HEK293T (cell line): Measurements from ENCODE around the gene SPTLC3.

ENCODE experiments used
- CTCF ChIA-PET: fragments of 350-600 bp; formaldehyde crosslinking; extraction: SDS; loops from one replicate; lab custom pipeline; 2021; ENCODE audit warnings: antibody characterized with exemption, inconsistent platforms; lab: Yijun Ruan, JAX
- POLR2A ChIA-PET: fragments of 350-600 bp; formaldehyde crosslinking; extraction: SDS; loops from one replicate; lab custom pipeline; 2020; ENCODE audit warnings: antibody characterized with exemption, inconsistent platforms; lab: Yijun Ruan, JAX
- DNase-seq: peaks from one replicate; pipeline ENCODE4 v3.0.0; 2012; ENCODE audit warnings: mixed read lengths; ENCODE audit errors: extremely low spot score
- ARNT ChIP-seq: fragments of 450-650 bp; IDR thresholded peaks from 2 replicates; pipeline ENCODE4 v1.6.1; 2017; ENCODE audit warnings: mild to moderate bottlenecking
- BHLHE40 ChIP-seq: fragments of 450-650 bp; IDR thresholded peaks from 2 replicates; pipeline ENCODE4 v1.6.1; 2016; ENCODE audit warnings: mild to moderate bottlenecking, moderate library complexity, borderline replicate concordance
- CTBP1 ChIP-seq: fragments of 450-650 bp; IDR thresholded peaks from 2 replicates; pipeline ENCODE4 v1.6.1; 2016; ENCODE audit warnings: borderline replicate concordance
- ELF4 ChIP-seq: fragments of 450-650 bp; IDR thresholded peaks from 2 replicates; pipeline ENCODE4 v1.6.1; 2017; ENCODE audit warnings: antibody characterized with exemption
- FOXA1 ChIP-seq: fragments of 450-650 bp; IDR thresholded peaks from 2 replicates; pipeline ENCODE4 v1.6.1; 2016; ENCODE audit warnings: mild to moderate bottlenecking
- FOXK2 ChIP-seq: fragments of 450-650 bp; IDR thresholded peaks from 2 replicates; pipeline ENCODE4 v1.6.1; 2016; ENCODE audit warnings: mild to moderate bottlenecking
- FOXM1 ChIP-seq: fragments of 450-650 bp; IDR thresholded peaks from 2 replicates; pipeline ENCODE4 v1.6.1; 2017; ENCODE audit warnings: mild to moderate bottlenecking, borderline replicate concordance
- HDGF ChIP-seq: fragments of 450-650 bp; IDR thresholded peaks from 2 replicates; pipeline ENCODE4 v1.6.1; 2017; ENCODE audit warnings: antibody characterized with exemption, borderline replicate concordance
- L3MBTL2 ChIP-seq: fragments of 450-650 bp; conservative IDR thresholded peaks from 2 replicates; pipeline ENCODE4 v1.6.1; 2016; ENCODE audit warnings: mild to moderate bottlenecking
- LEF1 ChIP-seq: fragments of 450-650 bp; IDR thresholded peaks from 2 replicates; pipeline ENCODE4 v1.6.1; 2017; ENCODE audit warnings: mild to moderate bottlenecking, borderline replicate concordance
- NFRKB ChIP-seq: fragments of 450-650 bp; IDR thresholded peaks from 2 replicates; pipeline ENCODE4 v1.6.1; 2016; ENCODE audit warnings: mild to moderate bottlenecking, moderate library complexity
- SP1 ChIP-seq: fragments of 450-650 bp; IDR thresholded peaks from 2 replicates; pipeline ENCODE4 v1.6.1; 2017
- SUZ12 ChIP-seq: fragments of 450-650 bp; IDR thresholded peaks from 2 replicates; pipeline ENCODE4 v1.6.1; 2016; ENCODE audit warnings: mild to moderate bottlenecking
- TARDBP ChIP-seq: fragments of 450-650 bp; IDR thresholded peaks from 2 replicates; pipeline ENCODE4 v1.6.1; 2016
- ZNF384 ChIP-seq: fragments of 450-650 bp; IDR thresholded peaks from 2 replicates; pipeline ENCODE4 v1.6.1; 2016
- TF ChIP-seq, protein P1 (sequence below): fragments of 450-650 bp; IDR thresholded peaks from 2 replicates; pipeline ENCODE4 v1.6.1; 2016

The SPTLC3 gene

DNA sequence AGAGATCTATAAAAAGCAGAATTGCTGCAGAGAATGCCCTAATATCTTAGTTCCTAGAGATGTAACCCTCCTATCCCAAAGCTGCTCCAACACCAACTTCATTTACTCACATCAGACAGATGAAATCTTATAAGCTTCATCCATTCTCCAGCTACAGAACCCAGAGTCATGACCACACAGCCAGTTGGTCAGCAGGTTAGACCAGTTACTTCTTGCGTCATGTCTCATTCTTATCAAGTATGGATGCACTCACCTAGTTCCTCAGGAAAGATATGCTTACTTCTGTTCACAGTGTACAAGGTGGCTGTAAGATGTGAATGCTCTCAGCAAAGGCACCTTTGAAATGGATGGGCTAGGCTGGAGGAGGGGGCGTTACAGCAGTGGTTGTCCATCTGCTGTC is 164.4 kb downstream of the SPTLC3 start:
- TF ChIP-seq CTBP1 (no peak), FOXM1 (no peak), ZNF384 (no peak), NFRKB (no peak), SP1 (no peak), L3MBTL2 (no peak), TARDBP (no peak), ELF4 (no peak), ARNT (no peak), SUZ12 (no peak), BHLHE40 (no peak), FOXK2 (no peak), FOXA1 (no peak)
- TF ChIP-seq, protein P1, sequence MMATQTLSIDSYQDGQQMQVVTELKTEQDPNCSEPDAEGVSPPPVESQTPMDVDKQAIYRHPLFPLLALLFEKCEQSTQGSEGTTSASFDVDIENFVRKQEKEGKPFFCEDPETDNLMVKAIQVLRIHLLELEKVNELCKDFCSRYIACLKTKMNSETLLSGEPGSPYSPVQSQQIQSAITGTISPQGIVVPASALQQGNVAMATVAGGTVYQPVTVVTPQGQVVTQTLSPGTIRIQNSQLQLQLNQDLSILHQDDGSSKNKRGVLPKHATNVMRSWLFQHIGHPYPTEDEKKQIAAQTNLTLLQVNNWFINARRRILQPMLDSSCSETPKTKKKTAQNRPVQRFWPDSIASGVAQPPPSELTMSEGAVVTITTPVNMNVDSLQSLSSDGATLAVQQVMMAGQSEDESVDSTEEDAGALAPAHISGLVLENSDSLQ = no peak
- POLR2A ChIA-PET = no interaction called here
- CTCF ChIA-PET = no interaction called here
- DNase-seq = no peak

DNA sequence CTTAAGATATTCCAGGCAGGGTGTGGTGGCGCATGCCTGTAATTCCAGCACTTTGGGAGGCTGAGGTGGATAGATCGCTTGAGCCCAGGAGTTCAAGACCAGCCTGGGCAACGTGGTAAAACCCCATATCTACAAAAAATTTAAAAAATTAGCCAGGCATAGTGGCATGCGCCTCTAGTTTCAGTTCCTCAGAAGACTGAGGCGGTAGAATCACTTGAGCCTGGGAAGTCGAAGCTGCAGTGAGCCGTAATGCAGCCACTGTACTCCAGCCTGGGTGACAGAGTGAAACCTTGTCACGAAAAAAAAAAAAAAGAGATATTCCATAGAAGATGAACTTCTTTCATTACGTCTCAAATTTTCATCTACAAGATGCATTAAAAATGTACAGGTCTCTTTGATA is 165.6 kb downstream of the SPTLC3 start:
- no peak for TF ChIP-seq SP1
- no peak for TF ChIP-seq ARNT
- no peak for TF ChIP-seq LEF1
- ChIA-PET POLR2A (no interaction called here), CTCF (no interaction called here)
- DNase-seq = no peak

DNA sequence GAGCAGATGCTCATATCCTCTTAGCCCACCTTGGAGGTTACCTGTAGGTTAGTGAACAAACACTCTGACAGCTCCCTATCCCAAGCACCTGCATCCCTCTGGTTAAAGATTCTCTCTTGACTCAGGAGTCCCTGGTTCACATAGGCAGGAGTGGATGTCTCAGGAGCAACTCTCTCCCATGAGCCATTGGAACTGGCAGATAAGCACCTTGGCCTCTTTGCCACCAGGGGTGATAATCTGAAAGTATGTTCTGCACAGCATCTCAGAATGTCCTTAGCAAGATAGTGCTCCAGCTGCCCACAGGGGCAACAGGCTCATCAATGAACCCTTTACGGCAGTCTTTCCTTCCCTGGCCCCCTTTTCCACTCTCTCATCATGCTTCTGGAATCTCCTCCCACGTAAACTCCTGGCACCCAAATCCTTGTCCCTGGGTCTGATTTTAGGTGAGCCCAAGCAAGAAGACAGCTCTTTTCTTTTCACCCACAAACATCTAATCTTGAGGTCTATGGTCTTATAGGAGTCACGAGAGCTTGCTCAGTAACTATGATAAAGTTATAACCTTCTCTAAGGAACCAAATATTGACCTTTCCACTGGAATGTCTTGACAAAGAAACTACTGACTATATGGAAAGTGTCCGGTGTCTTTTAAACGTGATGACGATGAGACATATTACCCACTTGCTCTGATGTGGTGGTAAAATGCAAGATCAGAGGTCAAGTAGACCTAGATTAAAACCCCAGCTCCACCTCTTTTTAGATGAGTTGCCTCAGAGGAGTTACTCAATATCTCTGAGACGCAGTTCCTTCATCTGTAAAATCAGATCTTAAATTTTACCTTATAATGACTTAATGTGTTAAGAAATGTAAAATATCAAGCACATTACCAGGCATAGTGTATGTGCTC is 172.5 kb downstream of the SPTLC3 start:
- TF ChIP-seq LEF1 (no peak), FOXM1 (no peak), SP1 (no peak), TARDBP (no peak), ZNF384 (no peak), FOXA1 (no peak), SUZ12 (no peak), ELF4 (no peak), FOXK2 (no peak), BHLHE40 (no peak), ARNT (no peak), CTBP1 (no peak), L3MBTL2 (no peak), NFRKB (no peak), HDGF (no peak)
- TF ChIP-seq, protein P1 = no peak
- CTCF ChIA-PET = no interaction called here
- no peak for DNase-seq
- POLR2A ChIA-PET = no interaction called here

DNA sequence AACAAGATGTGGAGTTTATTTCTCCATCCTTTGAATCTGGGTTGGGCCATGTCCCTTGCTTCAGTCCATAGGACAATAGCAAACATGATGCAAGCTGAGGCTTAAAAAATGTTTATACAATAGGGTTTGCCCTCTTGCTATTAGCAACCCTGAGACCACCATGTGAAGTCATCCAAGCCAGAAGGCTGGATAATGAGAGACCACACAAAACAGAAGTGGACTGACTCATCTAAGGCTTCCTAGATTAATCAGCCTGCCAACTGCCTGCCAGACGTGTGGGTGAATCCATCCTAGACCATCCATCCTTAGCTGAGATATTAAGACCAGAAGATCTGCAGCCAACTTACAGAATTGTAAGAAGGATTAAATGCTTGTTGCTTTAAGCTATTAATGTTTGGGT is 174.2 kb downstream of the SPTLC3 start:
- ChIA-PET POLR2A (no interaction called here), CTCF (no interaction called here)
- TF ChIP-seq TARDBP (no peak), FOXK2 (no peak)
- DNase-seq = no peak

DNA sequence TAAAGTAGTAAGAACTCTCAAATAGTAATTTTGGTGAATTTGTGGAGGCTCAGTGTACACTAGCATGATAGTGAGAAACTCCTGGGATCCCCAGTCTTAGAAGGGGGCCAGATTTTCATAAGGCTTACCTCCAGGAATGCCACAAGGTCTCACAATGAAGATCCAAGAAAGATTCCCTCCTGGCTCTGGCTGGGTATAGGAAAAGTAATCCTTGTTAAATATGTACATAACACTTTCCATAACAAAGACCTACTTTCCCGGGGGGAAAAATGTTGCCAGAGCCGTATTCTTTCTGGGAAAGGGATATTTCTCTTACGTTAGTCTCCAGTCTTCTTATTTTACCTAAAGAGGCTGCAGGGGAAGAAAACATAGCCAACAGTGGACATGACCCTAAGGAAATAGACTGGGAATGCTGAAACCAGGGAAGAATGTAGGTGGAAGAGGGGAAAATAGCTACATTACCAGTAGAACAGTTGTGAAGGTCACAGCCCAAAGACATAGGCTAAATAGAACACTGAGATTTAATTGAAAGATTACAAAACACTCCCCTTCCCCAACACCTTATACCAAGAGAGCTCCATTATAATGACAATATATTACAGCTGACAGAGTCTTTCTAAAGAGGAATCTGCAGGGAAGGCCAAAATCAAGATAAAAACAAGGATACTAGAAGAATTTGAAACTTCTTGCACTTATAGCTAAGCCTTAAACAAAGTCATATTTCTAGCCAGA is 177.4 kb downstream of the SPTLC3 start:
- TF ChIP-seq SUZ12 (no peak), FOXA1 (no peak), BHLHE40 (no peak), HDGF (no peak), TARDBP (no peak), ZNF384 (no peak), L3MBTL2 (no peak), ELF4 (no peak)
- TF ChIP-seq, protein P1 = no peak
- POLR2A ChIA-PET = no interaction called here
- no peak for DNase-seq
- CTCF ChIA-PET = no interaction called here

DNA sequence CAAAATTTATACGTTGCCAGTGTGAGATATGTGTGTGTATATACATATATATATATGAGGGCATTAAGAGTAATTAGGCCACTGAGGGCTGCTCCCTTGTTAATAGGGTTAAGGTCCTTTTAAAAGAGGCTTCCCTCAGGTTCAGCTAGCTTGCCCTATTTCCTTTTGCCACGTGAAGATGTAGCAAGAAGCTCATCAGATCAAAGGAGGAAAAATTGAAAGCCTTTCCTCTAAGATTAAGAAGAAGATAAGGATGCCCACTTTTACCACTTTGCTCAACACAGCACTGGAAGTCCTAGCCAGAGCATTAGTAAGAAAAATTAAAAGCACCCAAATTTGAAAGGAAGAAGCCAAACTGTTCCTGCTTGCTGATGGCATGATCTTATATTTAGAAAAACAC is 179.1 kb downstream of the SPTLC3 start:
- CTCF ChIA-PET = no interaction called here
- DNase-seq = no peak
- TF ChIP-seq ZNF384 = no peak
- no peak for TF ChIP-seq SP1
- no peak for TF ChIP-seq SUZ12
- TF ChIP-seq HDGF = no peak
- no peak for TF ChIP-seq FOXK2
- TF ChIP-seq FOXA1 = no peak
- TF ChIP-seq, protein P1 = no peak
- TF ChIP-seq L3MBTL2 = no peak
- no peak for TF ChIP-seq LEF1
- TF ChIP-seq FOXM1 = no peak
- TF ChIP-seq NFRKB = no peak
- no peak for TF ChIP-seq ARNT
- TF ChIP-seq BHLHE40 = no peak
- no peak for TF ChIP-seq TARDBP
- POLR2A ChIA-PET = no interaction called here
